Measurements from ENCODE around the gene NIF3L1. TPM values are rescaled to one million over a fixed set of nuclear protein-coding genes. Genes with fewer than 3 reads are reported as not detected.

NIF3L1 gene, protein sequence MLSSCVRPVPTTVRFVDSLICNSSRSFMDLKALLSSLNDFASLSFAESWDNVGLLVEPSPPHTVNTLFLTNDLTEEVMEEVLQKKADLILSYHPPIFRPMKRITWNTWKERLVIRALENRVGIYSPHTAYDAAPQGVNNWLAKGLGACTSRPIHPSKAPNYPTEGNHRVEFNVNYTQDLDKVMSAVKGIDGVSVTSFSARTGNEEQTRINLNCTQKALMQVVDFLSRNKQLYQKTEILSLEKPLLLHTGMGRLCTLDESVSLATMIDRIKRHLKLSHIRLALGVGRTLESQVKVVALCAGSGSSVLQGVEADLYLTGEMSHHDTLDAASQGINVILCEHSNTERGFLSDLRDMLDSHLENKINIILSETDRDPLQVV
- 10 to 100 TPM; 30.3 to 48.6 TPM for total RNA-seq

DNA sequence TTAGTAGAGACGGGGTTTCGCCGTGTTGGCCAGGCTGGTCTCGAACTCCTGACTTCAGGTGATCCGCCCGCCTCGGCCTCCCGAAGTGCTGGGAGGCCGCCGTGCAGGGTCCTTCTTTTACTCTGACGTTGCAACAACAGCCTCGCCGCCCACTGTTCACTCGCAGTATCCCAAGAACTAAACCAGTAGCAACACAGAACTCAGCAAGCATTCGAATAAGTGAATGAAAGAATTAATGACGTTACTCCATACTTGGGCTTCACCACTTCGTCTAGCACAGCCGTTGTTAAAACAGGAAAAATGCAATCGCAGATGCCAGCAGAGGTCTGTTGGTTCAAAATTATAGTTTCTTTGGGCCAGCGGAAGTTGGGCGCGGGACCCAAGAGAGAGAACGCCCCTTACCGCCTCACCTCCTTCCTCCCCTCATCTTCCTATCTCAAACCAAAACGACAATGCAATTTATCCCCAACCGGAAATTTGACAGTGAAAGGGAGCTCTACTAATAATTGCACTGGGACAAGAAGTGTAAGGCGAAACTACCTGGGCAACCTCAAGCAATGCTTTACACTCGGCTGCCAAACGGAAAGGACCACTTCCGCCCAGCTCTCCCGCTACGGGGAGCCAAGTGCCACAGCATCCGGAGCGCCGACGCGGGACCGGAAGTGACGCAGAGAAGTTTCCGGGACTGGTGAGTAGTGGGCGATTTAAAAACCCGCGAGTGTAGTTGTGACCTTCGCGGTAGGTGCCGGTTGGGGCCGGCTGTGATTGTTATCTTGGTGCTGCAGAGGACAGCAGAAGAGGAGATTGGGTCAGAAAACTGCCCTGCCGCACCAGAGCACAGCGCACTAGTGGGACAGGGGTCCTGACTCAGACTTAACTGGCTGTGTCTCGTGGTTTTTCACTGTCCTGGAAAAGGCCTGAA lies at the start of gene NIF3L1, which contains the start of gene PPIL3:
Gene NIF3L1 (plus strand): TSS at position 668 of the 922 bp plus-strand sequence. CDS start 2,573 bp downstream, outside the sequence.
Gene PPIL3 (minus strand): TSS at position 374 of the 922 bp plus-strand sequence. CDS start 1,462 bp downstream, outside the sequence.

DNA sequence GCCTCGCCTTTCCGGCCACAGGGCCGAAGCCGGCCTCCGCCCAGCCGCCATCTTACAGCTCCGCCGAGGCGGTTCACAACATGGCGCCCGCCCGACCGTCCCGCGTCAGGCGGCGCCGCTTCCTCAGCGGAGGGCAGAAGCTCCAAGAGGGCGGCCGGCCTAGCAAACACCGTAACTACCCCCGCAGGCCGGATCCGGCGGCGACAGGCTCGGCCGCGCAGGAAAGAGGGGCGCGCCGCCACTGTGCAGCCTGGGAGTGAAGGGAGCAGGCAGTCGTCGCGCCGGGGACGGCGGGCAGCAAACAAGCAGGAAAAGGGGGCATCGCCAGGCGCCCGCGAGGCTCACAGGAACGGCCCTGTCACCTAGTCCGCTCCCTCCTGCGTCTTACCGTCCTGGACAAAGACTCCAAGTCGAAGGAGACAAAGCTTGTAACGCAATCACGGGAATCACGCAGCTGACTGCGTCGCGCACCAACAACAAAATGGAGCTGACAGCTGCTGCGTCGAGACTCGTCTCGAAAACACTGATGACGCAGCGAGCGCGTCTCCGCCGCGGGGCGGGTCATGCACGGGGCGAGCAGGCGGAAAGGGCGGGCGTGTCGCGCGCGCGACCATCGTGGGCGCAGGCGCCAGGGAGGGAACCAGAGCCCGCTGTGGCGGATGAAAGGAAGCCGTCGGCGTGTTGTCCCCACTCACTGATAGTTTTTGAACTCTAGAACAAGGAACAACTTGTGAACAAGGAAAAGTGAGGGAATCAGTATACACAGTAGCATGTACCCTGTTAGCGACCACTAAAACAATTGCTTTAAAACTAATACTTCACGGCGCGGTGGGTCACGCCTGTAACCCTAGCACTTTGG lies 24.8 kb upstream of the NIF3L1 start, which contains the start of gene CLK1:
Gene CLK1 (minus strand): TSS at position 483 of the 859 bp plus-strand sequence. CDS start 2,796 bp downstream, outside the sequence.

Small RNAs within 50 kb of the gene (small RNA-seq; reads per million reads assigned to genes)
- gene RF00019, result 0 reads per million in 2 donors
- gene RNA5SP115, result 0 reads per million in 2 donors
- 0.04 to 0.12 reads per million in 2 donors for gene RNU6-312P
- 0 reads per million in 2 donors for gene RNU6-762P

Other genes with a start within 250 kb of the NIF3L1 start
- gene BZW1, start 77.5 kb upstream of the NIF3L1 start, total RNA-seq, result 100 to 1,000 TPM; 244 to 395 TPM
- gene CLK1, start 24.7 kb upstream of the NIF3L1 start, total RNA-seq, result 10 to 100 TPM; 39.6 to 39.9 TPM
- gene PPIL3, start 294 bp upstream of the NIF3L1 start, total RNA-seq, result 10 to 100 TPM; 32.3 to 34.0 TPM
- gene ORC2, start 74.3 kb downstream of the NIF3L1 start, total RNA-seq, result 10 to 100 TPM in 1 of 2 donors, 1 to 10 TPM in 1; 8.3 to 15.0 TPM
- 10 to 100 TPM; 10.7 to 13.4 TPM for gene HYCC2, start 182.3 kb downstream of the NIF3L1 start, total RNA-seq
- gene NDUFB3, start 182.6 kb downstream of the NIF3L1 start, total RNA-seq, result 10 to 100 TPM; 51.6 to 55.9 TPM
- 10 to 100 TPM; 18.6 to 40.6 TPM for gene CFLAR, start 226.8 kb downstream of the NIF3L1 start, total RNA-seq

Measured in melanocyte of skin (primary cell).